Astrocyte (in vitro differentiated cells and primary cell): Measurements from ENCODE around the gene TNXB.

Source experiments
- CTCF ChIP-seq: IDR thresholded peaks from 2 replicates; pipeline ENCODE4 v1.5.1; 2011; ENCODE audit warnings: low read depth, mild to moderate bottlenecking, inconsistent platforms, low read length, moderate library complexity; ENCODE audit not compliant: insufficient read depth
- EZH2 ChIP-seq: IDR thresholded peaks from 2 replicates; pipeline ENCODE4 v1.6.1; 2012; ENCODE audit warnings: mild to moderate bottlenecking, low read length, inconsistent platforms; ENCODE audit not compliant: insufficient read depth

GRCh38 chr6:32073613-32074012, 35.5 kb downstream of the TNXB start:
- TF ChIP-seq CTCF: no peak
- no peak for TF ChIP-seq EZH2
